Amniotic epithelial cell (primary cell): ENCODE measurements around the gene CPB2.

Experiments
- DNase-seq: peaks from one replicate; pipeline ENCODE4 v3.0.0-alpha.2; 2010; ENCODE audit warnings: low read depth

The CPB2 gene, protein sequence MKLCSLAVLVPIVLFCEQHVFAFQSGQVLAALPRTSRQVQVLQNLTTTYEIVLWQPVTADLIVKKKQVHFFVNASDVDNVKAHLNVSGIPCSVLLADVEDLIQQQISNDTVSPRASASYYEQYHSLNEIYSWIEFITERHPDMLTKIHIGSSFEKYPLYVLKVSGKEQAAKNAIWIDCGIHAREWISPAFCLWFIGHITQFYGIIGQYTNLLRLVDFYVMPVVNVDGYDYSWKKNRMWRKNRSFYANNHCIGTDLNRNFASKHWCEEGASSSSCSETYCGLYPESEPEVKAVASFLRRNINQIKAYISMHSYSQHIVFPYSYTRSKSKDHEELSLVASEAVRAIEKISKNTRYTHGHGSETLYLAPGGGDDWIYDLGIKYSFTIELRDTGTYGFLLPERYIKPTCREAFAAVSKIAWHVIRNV

DNA sequence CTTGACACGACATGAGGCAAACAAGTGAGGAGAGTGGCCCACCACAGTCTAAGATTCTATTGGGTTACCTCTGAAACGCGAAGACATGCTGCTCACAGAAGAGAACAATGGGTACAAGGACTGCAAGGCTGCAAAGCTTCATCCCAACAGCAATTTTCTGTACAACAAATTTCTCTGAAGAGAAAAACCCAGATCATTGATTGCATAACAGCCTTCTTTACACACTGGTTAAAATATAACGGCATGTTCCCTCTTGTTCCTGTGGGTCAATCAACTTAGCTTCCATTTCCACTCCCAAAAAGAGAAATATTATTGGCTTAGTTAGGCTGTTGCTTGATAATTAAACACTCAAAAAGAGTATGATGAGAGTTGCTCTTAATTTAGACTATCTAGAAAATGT, at the start of gene CPB2:
TSS of gene CPB2 (minus strand) at position 166 of the 400 bp plus-strand sequence. CDS start at position 142, 24 bp downstream.
- DNase-seq = no peak

DNA sequence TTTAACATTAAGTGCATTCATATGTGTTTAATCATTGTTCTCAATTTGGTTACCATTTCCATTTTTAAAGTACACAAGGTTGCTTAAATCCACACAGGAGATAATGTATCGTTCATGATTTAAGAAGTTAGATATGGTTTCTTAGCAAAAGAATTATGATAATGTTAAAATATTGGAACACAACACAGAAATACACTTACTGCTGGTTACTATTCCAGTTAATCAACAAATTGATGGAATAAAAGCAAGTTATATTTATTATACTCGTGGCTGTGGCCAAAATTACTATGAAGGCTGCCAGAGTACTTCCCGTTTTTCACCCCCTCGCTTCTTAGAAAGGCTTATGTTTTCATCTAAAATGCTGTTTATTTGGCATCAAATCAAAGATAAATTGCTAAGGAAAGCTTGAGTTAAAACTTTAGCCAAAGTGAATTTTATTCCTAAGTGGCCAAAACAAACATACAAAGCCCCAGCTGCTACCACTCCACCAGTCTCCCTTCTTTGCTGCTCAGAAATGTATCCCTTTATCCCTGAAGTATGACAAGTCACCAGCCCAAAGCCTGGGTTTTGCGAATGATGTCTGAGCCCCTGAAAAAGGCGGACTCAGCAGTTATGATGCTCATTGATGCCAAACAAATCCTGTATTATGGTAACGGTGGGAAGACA, 49.4 kb upstream of the CPB2 start:
- no peak for DNase-seq

DNA sequence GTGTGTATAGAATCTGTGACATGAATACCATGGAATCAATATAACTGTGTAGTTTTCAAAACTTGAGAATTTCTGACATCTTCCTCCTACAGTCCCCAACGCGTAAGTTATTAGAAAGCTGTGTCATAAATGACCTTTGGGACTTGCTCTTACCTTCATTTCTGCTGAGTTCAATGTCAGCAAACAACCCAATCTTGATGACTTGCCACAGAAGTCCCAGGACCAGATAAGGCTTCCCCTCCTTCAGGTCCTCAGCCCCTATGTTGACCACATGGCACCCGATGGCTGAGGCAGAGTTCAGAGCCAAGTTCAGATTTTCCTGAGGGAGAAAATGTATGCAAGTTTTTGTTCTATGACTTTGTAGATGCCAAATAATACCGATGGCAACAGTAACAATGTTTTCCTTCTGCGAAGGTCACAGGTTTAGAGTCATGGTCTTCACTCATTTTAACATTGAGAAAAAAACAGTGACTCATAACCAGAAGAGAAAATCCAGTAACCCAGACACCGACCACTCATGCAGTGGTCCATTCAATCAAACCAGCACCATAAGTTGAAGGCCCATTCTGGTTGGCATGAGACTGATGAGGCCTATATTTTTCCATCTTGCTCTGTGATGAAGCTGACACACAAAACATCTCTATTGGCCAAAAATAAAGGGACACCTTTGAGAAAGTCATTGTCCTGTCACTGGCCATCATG, 47.9 kb upstream of the CPB2 start:
- no peak for DNase-seq

DNA sequence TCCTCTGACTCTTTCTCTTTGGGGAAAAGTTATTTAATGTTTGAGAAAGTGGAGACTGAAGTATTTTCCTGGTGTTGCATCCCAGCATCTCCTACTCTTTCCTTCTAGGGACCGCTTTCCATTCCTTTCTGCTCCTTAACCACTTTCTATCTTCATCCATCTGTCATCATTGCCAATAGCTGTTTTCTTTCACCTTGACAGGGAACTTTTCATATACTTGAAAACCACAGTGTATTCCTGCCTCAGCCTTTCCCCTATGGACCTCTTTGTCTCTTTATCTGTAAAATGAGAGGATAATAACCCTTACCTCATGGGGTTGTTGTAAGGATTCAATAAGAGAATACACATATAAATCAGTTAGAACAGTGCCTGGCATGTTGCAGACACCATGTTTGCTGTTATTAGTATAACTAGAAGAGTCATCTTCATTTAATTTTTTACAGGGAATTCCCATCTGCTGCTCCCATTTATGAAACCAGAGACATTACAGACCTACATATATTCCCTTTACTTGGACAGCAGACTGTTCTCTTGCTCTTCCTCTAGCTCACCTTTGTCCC, 45.4 kb upstream of the CPB2 start:
- DNase-seq = no peak

DNA sequence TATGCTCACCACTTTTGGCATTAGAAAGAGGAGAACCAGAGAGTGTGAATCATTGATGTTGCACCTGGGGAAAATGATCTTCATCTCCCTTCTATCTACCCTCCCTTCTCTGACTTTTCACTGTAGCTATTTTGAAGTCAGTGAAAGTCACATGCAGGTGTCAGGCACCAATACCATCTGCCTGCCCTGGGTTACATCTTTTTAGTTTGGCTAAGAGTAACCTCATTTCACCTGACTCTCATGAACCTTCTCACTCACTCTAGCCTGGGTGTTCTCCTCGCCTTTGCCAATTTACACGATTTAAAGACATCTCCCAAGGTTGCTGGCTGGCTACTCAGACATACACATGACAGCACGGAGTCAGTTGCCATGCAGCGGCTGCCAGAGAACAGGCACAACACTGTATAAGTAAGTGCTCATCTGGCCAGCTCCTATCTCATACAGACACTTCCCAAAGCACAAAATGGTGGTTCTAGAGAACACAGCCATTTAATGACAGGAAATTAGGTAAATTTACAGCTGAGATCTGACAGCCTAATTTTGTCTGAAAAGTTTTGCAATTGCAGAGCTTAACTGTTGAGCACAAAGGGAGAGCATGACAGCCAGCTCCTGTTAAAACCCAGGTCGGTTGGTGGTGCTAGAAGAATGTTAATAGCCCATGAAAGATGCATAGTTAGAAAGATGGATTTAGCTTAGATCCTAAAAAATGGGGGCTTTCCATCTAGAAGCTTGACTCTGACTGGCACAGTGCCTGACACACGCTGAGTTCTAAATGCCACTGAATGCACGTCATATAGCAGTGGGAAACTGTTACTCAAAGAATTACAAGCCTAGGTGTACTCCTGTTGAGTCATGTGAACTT, 44.7 kb upstream of the CPB2 start:
- DNase-seq = peak; percentile 66

DNA sequence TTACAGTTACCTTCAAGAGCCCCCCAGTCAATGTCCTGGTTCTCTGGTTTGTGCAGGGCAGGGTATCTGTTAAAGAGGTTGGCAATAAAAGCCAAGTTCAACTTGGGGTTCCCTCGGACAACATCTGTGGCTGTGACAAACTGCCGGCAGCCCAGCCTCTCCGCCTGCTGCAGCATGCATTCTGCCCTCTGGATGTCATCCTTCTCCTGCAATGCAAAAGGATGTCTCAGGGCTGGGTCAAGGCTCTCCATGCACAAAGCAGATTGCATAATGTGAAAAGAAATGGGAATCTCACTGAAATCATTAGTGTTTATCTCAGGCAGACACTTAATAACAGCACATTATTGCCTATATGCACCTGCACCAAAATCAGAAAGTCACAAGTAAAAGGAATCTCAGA, 42.1 kb upstream of the CPB2 start:
- peak; percentile 19 for DNase-seq

DNA sequence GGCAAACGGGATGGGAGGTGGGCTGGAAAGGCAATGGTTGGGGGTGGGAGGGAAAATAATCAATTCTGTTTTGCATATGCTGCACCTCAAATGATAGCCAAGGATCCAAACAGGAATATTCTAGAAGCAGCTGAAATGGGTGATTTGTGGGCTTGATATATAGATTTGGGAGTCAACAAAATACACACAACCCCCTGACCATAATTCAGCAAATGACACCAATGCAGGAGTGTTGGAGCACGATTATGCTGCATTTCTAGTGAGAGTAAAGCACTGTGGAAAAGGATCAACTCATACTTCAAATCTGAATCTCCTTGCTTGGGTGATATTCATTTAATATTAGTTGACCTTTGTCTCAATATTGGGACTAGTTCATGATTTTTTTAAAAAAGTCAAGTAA, 41.1 kb upstream of the CPB2 start:
- DNase-seq = no peak

DNA sequence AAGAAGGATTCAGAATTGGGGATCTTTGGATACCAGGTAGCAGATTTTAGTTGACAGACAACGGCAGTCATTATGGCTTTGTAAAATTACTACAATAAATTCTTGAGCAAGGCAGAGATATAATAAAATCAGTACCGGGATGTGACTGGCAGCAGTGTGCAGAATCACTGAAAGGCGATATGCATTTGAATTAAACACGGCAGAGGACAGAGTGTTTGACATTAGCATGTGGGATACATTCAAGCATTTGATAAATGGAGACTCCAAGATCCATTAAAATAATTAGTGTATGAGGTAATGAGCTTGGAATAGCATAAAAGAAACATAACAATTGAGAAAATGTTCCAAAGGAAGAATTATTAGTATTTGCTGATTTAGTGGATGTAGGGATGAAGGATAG, 40.3 kb upstream of the CPB2 start:
- DNase-seq = no peak

DNA sequence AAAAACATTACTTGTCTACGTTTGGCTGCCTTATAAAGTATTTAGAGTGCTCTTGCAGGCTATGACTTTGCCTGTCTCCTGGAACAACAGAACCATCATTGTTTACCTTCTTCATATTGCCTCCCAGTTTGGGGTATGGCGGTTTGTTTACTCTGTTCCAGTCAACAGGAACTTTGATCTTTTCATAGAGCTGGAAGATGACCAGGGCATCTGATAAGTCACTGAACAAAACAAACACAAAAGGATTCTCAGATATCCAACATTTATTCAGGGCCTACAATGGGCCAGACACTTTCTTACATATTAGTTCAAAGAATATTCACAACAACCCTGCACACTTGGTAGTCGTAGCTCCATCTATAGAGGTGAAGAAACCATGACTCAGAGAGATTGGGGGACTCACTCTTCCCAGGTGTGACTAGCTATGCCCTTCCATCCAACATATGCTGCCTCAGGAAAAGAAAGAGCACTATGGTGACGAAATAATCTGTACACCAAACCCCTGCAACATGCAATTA, 38.4 kb upstream of the CPB2 start:
- DNase-seq = no peak

DNA sequence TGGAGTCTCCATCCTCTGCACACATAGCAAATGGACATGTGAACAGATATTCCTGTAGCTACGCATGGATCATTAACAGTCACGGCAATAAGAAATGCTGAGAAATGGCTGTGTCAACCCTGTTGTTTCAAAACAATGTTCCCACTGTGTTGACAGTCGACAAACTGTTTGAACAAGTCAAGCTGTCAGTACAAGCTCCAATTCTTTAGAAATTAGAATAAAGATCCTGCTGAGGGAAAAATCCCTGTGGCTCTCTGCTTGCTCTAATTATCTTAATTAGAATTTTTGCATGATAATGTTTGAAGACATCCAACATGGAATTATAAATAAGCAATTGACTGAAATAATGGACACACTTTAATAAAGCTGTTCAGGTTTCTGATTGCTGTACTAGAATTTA, 37.9 kb upstream of the CPB2 start:
- DNase-seq = no peak

DNA sequence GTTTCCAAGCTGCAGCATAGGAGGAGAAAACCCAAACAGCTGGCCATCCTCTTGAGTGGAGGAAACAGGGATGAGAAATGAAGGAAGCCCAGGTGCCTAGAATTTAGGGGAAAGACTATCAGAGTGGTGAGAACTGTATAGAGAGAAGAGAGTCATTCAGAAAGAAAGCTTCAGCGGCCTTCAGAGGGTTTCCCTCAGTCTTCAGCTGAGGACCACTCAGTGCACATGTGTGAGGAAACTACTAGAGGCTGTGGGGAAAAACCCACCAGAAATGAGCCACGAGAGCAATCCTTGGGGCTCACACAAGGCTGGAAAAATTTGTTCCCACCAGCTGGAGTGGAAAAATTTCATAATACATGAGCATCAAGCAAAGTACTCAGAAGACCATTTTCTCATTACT, 35.2 kb upstream of the CPB2 start:
- DNase-seq = no peak

DNA sequence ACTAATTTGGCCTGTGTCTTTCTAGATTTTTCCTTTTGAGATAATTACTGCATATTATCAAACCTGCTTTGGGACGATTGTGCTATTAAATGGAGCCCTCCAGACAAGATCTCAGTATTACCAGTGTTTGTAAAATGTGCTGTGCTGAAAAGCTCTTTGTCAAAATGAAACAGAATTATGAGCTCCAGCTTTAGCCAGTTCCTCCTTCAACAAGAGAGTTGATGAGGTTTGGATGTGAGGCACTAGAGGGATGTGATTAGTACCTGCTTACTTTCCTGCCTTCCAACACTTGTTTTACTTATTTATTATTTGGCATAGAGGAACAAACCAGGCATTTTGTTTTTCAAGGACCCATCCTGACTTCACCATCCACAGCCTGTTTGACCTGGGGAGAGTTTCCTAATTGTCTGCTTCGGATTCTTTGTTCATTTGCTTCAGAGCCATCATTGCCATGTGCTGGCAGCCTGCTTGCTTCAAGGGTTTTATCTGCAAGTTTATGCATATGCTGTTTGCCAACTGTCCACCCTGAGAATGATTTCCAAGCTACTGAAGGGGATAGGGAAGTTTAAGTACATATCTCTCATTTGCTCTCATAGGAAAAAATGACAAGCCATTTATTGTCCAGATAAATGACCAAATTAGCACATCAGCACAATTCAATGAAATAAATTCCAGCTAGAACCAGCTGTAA, 32.9 kb upstream of the CPB2 start:
- DNase-seq = no peak

DNA sequence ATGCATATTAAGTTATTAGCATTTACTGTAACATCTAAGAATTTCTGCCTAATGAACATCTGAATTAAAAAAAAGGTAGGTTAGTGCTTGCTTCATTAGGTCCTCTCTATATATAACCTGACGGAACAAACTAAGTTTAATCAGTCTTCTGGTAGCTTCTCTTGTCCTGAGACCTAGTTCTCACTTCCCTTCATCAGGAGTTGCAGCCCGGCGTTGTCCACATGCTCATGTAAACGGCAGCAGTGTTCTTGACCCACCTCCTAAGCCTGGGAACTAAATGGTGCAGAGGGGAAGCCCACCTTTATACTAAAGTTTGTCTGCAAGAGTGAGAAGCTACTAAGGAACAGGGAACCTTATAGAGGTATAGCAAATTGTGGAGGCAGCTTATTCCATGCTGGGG, 31.9 kb upstream of the CPB2 start:
- no peak for DNase-seq

DNA sequence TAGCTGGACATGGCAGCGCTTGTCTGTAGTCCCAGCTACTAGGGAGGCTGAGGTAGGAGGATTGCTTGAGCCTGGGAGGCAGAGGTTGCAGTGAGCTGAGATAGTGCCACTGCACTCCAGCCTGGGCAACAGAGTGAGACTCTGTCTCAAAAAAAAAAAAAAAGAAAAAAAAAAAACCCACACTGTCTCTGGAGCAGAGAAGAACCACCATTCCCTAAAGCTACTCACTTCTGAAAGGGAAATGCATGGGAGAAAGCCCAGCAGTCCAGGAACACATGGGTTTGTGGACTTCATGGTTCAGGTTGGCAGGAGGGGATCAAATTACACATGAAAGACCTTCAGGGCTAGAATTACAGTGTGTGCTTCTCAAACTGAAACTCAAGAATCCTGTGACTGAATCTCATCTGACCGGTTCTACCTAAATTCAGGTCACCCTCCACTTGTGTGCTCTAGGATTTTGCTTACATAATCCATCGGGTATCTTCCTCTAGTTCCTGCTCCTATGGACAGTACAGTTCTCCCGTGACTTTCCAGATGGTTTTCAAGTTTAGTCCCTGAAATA, 30.2 kb upstream of the CPB2 start:
- peak; percentile 14 for DNase-seq

DNA sequence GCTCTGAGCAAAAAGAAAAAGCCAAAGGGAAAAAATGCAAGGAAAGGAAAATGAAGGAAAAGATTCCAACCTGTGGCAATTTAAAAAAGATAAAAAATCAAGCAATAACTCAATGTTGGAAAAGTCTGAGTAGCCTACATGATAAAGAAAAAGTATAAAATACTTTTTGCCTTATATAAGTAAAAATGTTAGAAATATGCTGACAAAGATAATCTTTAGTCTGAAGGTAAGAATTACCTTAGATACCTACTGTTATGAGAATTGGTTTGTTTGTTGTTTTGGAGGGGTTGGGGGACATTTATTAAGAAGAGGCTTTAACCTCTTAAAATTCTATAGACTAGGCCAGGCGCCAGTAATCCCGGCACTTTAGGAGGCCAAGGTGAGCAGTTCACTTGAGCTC, 29.7 kb upstream of the CPB2 start:
- DNase-seq = no peak

DNA sequence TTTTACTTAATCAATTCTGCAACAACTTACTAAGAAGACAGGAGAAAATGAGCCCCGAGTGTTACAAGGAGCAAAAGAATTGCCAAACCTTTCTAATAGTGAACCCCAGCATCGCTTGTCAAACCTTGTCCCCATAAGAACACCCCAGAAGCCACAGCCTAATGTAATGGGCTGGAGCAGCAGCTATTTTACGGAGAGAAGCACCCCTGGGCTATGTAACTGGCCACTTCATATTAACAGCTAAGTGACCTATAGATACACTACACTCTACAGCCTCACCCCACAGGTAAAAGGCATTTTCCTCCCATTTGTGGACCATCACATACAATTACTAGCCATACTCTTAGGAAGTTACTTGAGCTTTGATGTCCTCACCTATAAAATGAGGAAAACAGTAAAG, 27.3 kb upstream of the CPB2 start:
- no peak for DNase-seq

DNA sequence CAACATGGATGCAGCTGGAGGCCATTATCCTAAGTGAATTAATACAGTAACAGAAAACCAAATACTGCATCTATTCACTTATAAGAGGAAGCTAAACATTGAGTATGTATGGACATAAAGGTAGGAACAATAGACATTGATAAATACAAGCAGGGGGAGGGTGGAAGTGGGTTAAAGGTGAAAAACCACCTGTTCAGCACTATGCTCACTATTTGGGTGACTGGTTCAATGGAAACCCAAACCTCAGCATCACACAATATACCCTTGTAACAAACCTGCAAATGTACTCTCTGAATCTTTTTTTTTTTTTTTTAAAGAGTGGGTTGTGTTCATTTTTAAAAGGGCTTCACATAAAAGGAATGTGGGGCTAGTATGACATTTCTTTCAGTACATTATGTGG, 26.9 kb upstream of the CPB2 start:
- no peak for DNase-seq

DNA sequence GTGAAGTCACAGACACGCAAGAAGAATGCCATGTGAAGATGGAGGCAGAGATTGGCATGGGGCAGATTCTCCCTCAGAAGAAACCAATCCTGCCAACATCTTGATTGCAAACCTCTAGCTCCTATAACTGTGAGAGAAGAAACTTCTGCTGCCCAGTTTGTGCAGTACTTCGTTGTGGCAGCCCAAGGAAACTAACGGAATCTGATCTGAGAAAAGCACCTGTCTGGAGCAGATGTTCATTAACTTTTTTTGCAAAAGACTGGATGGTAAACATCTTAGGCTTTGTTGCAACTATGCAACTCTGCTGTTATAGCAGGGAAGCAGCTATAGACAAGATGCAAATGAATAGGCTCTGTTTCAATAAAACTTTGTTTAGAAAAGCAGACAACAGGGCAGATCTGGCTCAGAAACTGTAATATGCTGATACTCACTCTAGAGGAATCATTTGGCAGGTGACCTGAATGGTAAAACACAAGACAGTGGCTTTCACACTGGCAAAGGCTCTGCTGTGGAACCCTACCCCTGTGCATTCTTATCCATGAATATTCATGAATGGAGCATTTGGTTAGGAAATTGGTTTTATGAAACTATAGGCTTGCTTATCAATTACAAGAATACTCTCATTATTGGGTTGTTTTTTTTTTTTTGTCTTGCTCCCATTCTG, 25.3 kb upstream of the CPB2 start:
- no peak for DNase-seq

DNA sequence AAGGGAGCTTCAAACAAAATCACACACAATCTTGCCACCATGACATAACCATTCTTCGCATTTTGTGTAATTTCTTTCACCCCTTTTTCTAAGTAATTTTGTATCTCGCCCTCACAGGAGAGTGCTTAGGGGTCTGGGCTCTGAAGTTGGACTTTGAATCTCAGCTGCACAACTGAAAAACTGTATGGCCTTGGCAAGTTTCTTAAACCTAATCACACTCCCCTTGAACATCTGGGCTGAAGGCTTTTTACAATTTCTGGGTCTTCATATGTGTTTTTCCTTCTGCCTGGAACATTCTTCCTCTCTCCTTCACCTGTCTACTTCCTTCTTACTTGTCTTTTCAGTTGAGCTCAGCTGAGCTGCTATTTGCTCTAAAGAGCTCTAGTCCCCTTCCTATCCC, 24.3 kb upstream of the CPB2 start:
- no peak for DNase-seq
